Umbilical cord (tissue), 2 donors: ENCODE measurements around the gene FGFRL1. TPM values are rescaled to one million over a fixed set of nuclear protein-coding genes. Genes with fewer than 3 reads are reported as not detected.
"Not testable (repeated sequence)": the region's sequence is repeated elsewhere in the genome, so short reads cannot be mapped to it uniquely, and the experiment has no call there.

ENCODE experiments used
- DNase-seq: peaks from one replicate; pipeline ENCODE4 v3.0.0-alpha.2; 2015; ENCODE audit warnings: low spot score
- total RNA-seq: library from RNA; depleted of rRNA; stranded (reverse); fragments of >200 nt; gene quantifications from one replicate; pipeline ENCODE4 v1.2.3, GENCODE V29; 2014; ENCODE audit warnings: low replicate concordance; ENCODE audit not compliant: insufficient read depth

Gene FGFRL1
- total RNA-seq, 1 donor from 2014 or later, result 16.4 TPM

- no peak for DNase-seq
Measured at GRCh38 chr4:1050486-1051213, 39.2 kb downstream of the FGFRL1 start.

GRCh38 chr4:1051472-1051871 lies 40.0 kb downstream of the FGFRL1 start:
- DNase-seq, result no peak

DNA sequence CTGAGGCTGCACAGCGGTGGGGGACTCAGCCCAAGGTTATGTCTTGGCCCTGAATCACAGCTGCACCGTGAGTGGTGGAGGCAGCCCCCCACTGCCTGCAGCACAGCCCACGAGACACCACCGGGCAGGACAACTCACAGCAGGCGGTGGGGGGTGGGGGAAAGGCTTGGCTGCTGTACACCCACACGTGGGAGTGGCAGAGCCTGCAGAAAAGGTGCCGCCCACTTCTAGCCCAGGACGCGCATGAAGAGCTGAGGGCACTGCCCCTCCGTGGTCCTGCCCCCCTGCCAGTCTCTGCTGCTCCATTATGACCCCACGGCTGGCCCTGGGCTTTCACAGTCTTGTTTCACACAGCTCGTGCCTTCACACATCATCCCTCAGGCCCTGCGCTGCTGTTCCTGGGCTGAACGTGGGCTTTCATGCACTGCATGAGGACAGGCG lies 40.8 kb downstream of the FGFRL1 start:
- no peak for DNase-seq

- peak; percentile 64 for DNase-seq
Measured at GRCh38 chr4:1053080-1053661, 41.7 kb downstream of the FGFRL1 start.

GRCh38 chr4:1053891-1054290 lies 42.5 kb downstream of the FGFRL1 start:
- DNase-seq, result not testable (repeated sequence)

DNA sequence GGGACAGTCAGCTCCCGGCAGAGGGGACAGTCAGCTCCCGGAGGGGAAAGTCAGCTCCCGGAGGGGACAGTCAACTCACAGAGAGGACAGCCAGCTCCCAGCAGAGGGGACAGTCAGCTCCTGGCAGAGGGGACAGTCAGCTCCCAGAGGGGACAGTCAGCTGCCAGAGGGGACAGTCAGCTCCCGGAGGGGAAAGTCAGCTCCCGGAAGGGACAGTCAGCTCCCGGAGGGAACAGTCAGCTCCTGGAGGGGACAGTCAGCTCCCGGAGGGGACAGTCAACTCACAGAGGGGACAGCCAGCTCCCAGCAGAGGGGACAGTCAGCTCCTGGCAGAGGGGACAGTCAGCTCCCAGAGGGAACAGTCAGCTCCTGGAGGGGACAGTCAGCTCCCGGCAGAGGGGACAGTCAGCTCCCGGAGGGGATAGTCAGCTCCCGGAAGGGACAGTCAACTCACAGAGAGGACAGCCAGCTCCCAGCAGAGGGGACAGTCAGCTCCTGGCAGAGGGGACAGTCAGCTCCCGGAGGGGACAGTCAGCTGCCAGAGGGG lies 43.3 kb downstream of the FGFRL1 start:
- DNase-seq, result not testable (repeated sequence)

DNA sequence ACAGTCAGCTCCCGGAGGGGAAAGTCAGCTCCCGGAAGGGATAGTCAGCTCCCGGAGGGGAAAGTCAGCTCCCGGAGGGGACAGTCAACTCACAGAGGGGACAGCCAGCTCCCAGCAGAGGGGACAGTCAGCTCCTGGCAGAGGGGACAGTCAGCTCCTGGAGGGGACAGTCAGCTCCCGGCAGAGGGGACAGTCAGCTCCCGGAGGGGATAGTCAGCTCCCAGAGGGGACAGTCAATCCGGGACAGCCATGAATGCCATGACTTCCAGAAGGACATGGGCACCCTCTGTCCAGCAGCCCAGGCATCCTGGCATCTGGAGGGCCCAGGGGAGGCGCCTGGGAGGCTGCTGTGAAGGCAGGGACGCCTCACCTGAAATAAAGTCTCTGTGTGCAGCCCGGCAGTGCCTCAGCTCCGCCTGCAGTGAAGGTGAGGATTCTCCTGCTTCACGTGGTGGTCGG lies 43.8 kb downstream of the FGFRL1 start:
- not testable (repeated sequence) for DNase-seq

GRCh38 chr4:1055721-1056590 lies 44.5 kb downstream of the FGFRL1 start:
- peak; percentile 36 for DNase-seq

DNA sequence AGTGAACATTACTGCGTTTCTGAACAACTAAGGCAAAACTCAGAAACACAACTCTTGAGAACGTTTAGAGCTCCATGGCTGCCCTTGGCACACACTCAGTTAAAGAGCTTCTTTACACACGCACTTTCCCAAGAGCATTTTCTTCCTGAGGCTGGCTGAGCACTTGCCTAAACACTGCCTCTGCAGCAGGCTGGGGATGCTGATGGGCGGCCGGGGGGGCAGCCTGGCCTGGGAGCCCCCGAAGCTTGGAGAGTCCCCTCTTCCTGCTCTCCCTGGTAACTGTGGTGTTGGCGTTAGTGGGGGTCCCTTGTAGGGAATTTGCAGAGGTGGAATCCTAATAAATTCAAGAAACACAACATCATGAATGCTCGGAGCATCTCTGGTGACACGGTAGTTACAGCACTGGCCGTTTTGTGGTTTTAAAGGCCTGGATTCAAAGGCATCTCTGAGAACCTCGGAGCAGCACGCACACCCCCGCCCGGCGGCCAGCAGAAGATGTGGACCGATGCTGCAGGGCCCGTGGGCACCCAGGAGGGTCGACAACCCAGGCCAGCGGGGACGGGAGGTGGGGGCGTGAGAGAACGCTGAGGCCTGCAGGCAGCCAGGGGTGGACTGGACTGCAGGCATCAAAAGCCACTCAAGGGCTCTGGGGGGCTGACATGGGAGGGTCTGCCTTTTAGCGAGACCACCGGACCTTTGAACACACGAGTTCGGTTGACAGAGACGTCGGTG lies 45.4 kb downstream of the FGFRL1 start:
- DNase-seq, result no peak

- no peak for DNase-seq
Measured at GRCh38 chr4:1057403-1057745, 45.9 kb downstream of the FGFRL1 start.

- no peak for DNase-seq
Measured at GRCh38 chr4:1058198-1058996, 47.0 kb downstream of the FGFRL1 start.

DNA sequence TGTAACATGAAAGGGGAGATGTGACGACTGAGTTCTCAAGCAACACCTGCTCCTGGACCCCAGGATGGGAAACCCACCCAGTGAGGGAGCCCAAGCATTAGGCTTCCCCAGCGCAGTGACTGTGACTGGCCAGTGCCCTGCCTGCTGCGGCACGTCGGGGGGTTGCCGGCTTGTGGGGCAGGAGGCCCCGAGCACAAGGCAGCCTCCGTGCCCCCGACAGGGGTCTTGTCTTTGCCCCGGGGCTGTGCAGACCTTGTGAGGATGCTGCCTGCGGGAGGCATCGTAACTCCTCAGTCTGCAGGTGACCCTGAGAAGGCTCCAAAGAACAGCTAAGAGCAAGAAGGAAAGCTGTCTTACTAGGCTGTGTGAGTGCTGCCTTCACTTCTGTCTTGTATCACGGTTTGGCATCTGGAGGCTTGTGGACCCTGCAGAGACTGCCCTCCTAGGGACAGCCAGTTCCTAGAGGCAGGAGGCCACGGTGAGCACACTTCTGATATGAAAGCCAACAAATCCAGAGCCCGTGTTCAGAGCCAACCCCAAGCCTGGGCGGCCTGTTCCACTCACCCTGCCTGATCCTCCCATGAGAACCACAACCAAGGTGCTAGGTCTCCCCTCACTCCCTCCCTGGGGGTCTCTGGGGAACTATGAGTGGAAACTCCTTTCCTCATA lies 47.7 kb downstream of the FGFRL1 start:
- DNase-seq, result no peak

DNA sequence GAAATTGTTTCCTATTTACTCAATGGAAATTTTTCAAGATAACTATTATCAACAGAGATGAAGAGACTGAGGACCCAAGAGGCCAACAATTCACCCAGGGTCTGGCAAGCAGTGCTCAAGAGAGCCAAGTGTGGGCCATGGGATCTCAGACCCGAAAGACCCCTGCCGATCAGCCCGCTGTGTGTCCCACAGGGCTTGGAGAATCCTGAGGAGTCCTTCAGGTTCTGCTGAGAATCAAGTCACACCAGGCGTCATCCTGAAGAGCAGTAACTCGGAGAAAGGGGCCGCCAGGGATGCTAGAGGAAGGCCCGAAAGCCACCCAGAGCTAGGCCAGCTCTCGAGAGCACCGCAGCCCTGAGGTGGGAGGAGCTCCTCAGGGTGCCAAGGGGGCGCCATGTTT lies 48.7 kb downstream of the FGFRL1 start:
- DNase-seq, result no peak

GRCh38 chr4:1060621-1061020 lies 49.2 kb downstream of the FGFRL1 start:
- no peak for DNase-seq

- no peak for DNase-seq
Measured at GRCh38 chr4:1061056-1061700, 49.8 kb downstream of the FGFRL1 start.

DNA sequence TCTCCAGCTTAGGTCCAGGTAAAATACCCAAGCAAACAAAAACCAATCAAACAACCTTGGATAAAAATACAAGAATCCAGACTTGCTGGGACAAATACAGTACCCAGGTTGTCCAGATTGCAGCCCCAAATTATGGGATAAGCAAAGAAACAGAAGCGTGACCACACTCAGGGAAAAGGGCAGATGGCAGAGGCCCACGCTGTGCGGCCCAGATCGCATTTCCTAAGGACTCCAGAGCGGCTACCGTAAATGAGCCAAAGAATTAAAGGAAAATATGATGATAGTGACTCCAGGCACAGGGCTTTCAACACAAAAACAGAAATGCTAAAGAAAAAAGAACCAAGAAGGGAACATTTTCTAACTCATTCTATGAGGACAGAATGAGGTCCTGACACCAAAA lies 50.3 kb downstream of the FGFRL1 start:
- DNase-seq, result no peak

- no peak for DNase-seq
Measured at GRCh38 chr4:1062419-1062818, 51.0 kb downstream of the FGFRL1 start.

DNA sequence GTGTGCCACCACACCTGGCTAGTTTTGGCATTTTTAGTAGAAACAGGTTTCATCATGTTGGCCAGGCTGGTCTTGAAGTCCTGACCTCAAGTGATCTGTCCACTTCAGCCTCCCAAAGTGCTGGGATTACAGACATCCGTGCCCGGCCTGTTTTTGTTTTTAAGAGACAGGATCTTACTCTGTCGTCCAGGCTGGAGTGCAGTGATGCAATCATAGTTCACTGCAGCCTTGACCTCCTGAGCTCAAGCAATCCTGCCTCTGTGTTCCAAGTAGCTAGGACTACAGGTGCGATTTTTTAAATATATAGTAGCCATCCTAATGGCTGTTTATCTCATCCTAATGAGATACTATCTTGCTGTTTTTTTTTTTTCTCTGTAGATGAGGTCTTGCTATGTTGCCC lies 54.3 kb downstream of the FGFRL1 start:
- no peak for DNase-seq

DNA sequence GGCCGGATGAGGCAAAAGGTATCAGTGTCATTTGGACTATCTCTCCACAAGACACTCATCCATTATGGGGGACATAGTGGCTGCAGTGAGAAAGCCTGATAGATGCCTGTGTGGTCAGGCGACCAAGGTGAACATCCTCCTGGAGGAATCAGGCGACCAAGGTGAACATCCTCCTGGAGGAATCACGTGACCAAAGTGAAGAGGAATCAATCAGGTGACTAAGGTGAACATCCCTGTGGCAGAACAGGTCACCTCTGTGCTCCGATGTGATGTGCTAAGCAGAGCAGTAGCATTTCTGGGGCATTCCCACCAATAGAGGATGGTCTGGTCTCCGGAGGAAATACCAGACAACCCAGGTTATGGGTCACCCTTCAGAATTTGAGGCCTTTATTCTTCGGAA lies 58.0 kb downstream of the FGFRL1 start:
- no peak for DNase-seq
